HG03039 (cell line): ENCODE measurements around the gene DOK5.
"Not testable (repeated sequence)": the region's sequence is repeated elsewhere in the genome, so short reads cannot be mapped to it uniquely, and the experiment has no call there.

Experiments
- ATAC-seq: cut with Tn5 transposase; IDR thresholded peaks from one replicate; pipeline ENCODE4 v1.9.1; 2021; ENCODE audit warnings: mild to moderate bottlenecking, moderate library complexity; ENCODE audit not compliant: unreplicated experiment

DOK5 gene

DNA sequence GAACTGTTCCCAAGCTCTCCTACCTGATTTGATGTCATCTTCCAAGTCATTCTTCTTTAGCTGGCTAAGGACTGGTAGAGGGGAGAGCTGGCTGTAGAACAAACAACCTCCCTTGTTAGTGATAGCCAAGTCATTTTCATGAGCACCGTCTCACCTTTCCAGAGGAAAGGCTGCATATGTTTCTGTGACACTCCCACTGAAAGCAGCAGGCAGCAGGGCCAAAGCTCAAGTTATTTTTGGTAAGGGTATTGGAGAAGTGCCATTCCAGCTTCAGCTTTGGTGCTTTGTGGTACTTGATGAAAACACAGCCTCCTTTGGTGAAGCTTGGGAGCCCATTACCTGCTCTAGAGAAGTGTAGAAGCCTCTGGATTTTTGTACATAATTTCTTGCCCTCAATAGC lies 5.4 kb upstream of the DOK5 start:
- no peak for ATAC-seq

DNA sequence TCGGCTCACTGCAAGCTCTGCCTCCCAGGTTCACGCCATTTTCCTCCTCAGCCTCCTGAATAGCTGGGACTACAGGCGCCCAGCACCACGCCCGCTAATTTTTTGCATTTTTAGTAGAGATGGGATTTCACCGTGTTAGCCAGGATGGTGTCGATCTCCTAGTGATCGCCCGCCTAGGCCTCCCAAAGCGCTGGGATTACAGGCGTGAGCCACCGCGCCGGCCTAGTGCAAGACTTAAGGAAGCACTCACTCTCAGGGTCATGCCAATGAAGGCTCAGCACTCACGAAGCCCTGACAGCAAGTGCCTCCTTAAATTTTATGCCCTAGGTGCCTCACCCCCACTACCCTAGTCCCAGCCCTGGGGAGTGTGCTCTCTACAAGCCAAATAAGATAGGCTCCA lies 4.7 kb upstream of the DOK5 start:
- no peak for ATAC-seq

DNA sequence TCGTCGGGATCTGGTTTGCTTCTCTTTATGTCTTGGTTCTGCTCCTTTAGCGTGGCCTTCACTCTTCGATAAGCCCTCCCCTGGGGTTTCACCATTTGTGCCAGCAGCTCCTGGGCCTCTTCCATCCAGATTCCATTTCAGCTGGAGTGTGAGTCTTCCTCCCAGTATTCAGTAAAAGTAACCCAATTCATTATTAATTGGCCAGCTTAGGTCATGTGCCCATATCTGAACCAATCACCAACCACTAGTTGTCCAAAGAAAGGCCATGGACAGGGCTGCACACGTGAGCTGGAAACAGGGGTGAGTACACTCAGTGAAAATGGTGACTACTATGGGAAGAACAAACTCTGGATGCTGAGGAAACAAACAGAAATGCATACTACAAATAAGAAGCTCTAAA lies 2.8 kb upstream of the DOK5 start:
- ATAC-seq, result no peak

DNA sequence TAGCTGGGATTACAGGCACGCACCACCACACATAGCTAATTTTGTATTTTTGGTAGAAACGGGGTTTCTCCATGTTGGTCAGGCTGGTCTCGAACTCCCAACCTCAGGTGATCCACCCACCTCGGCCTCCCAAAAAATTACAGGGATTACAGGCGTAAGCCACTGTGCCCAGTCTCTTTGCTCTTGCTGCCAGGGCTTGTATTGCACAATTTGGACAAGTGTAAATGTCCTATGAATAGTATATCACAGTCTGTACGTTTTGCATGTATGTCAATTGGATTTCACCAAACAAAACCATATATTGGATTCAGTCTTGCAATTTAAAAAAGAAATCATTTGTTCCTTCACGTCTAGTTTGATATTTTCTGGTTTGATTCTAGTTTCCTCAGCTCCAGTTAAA lies 2.1 kb upstream of the DOK5 start:
- ATAC-seq, result no peak

DNA sequence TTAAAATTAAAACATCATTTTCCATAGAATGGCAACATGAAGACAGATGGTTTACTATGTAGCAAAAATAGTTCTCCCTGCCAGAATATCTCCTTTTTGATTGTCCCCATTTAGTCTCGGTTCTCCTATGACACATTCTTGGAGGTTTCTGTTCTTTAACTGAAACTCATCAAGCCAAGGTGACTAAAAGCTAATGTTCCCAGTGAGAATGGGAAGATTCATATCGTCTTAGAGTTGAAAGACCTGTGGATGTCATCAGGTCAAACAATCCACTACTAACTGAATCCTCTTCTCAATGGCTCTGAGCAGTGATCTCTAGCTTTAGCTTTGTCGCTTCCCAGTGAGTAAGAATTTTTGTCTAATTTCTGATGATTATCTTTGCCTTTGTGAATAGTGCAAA lies 1.3 kb upstream of the DOK5 start:
- ATAC-seq, result no peak

DNA sequence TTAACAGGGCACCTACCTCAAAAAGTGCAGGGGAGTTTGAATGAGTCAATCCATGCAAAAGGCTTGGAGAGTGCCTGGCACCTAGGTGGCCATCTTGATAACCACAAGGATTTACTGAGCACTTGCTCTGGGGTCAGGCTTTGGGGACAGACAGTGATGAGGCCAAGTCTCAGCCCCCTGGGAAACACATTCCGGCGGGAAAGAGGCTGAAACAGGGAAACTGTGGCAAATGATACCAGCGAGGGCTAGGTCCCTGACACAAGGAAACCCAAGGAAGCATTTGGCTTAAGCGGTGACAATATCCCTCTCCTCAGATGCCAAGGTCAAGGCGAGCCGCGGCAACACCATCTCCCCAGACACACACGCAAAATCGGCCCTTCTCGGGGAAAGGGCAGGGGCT lies 527 bp upstream of the DOK5 start:
- no peak for ATAC-seq

DNA sequence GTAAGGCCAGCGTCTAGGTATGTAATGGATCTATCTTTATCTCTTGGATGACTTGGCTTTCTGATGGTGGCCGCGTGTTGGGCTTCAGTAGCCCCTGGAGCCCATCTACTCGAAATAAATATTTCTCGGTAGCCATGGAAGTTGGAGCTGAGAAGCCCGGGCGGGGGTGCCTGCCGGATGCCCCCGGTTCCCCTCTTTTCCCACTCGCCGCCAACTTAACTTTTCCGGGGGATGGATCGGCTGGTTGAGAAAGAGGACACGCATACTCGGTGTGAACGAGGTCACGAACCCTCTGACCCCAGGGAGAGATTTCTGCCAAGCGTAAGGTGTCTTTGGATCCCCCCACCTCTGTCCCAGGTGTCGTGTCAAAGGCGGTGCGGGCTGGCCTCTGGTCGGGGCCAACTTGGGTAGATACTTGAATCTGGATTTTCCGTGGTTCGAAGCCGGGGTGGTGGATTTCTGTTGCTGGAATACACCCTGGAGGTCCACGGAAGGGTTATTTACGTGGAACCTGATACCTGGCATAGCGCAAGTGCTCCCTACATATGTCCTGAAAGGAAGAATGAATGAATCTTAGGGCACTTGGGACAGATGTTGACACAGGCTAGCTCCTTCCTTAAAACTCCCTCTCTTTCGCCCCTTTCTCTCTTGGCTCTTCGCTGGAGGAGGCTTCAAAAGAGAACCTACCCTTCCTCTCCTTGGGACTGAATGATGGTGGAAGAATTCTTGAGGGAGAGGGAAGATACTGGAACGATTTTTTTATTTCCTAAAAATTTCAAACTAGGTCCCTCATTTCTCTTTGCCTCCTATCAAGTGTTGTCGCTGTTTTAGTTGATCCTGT lies 996 bp downstream of the DOK5 start:
- no peak for ATAC-seq

DNA sequence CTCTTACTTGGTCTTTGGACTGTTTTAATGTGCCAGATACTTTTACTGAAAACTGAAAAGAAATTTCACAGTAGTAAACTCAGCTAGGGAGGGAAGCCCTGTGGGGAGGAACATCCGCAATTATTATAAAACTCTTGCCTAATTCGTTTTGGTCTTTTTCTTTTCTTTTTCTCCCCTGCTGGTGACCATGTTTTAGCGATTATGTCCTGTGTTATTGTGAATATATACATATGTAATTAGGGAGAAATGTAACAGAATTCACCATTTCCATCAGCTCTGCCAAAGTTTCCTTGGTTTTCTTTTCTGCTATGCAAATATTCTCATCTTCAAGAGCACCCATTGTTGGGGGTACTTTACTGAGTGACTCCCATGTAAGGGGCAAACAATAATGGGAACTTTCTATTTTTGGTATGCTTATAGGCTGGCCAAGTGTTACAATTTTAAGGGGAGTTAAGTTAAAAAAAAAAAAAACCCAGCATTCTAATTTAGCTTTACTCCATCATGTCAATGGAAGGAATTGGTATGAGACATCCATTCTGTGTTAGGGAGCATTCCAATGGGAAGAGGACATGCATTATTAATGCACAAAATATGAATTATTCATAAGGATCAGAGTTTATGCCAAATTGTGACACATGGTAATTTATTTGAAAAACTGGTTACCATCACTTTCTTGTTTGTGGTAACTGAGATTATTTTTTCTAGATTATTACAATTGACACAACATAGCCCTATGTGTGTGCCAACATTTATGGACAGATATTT lies 2.0 kb downstream of the DOK5 start:
- ATAC-seq, result no peak

DNA sequence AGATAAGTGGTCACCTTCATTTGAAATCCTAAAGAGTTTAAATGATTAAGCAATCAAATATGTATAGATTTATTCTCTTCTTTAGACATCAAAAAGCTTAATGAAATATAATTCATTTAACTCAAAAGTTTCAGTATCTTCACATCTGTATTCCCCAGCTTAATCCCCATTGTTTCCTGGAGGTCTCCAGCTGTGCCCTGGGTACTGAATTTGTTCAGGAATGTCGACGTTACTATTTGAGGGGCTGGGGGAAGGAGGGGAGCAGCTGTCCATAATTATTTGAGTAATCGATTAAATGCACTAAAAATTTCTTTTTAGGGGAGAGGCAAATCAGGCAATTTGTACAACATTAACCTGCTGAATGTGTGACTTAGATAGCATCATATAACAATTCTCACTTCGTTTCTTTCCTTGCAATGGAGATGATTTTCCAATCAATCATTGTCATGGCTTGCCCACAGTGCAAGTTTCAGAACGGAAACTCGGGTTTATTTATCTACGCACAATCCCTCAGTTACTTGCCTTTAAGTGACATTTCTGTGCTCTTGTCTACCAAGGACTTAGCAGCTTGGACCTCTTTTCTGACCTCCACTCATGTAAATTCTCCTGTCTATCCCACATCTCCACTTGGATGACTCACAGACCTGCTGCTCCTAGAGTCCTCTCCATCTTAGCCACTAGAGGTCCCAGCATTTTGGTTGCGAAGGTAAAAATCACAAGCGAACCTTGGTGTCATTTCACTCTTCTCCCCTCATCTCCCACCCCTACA lies 3.9 kb downstream of the DOK5 start:
- ATAC-seq, result no peak

DNA sequence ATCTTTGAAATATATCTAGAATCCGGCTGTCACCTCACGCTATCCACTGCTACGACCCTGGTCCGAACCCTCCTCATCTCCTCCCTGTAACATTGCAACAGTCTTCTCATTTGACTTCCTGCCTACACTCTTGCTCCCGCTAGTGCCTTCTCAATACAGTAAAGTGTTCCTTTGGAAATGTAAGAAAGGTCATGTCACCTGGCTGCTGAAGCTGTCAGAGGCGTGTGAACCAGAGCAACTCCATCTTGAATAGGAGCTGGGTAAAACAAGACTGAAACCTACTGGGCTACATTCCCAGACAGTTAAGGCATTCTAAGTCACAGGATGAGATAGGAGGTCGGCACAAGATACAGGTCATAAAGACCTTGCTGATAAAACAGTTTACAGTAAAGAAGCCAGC lies 4.5 kb downstream of the DOK5 start:
- not testable (repeated sequence) for ATAC-seq

DNA sequence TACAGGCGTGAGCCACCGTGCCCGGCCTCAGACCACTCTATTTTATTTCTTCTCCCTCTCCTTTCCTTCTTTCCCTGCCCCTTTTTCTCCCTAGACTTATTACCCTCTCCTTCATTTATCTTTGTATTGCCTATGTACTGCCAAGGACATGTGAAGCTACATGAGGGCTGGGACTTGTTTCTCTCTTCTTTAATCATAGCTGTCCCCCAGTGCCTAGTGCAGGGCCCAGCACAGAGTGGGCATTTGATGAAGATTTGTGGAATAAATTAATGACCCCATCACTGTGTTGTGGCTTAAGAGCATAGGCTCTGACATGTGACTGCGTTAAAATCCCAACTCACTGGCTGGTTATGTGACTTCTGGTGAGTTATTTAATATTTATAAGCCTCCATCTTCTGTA lies 6.0 kb downstream of the DOK5 start:
- no peak for ATAC-seq

DNA sequence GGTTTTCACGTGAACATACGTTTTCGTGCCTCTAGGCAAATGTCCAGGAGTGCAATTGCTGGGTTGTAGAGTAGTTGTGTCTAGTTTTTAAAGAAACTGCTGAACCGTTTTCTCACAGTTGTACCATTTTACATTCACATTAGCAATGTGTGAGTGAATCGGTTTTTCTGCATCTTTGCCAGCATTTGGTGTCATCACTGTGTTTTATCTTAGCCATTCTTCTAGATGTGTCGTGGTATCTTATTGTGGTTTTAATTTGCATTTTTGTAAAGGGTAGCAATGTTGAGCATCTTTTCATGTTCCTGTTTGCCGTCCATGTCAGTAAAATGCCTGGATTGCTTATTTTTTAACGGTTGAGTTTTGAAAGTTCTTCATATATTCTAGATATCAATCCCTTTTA lies 10.2 kb downstream of the DOK5 start:
- ATAC-seq, result no peak

DNA sequence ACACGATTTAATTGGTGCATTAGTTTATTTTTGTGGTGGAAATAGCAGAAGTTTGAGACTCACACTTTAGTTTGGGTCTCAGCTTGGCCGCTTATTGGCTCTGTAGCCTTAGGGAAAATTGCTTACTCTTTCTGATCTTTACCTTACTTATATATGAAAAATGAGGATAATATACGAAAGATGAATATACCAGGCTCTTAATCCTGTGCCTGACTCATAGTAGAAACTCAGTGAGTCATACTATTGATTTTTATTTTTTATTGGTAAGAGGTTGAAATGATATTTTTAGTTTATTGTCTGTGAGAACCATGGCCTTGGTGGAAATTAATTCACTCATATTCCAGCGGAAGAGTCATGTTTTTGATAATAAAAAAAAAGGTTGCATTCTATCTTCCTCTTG lies 11.2 kb downstream of the DOK5 start:
- no peak for ATAC-seq

DNA sequence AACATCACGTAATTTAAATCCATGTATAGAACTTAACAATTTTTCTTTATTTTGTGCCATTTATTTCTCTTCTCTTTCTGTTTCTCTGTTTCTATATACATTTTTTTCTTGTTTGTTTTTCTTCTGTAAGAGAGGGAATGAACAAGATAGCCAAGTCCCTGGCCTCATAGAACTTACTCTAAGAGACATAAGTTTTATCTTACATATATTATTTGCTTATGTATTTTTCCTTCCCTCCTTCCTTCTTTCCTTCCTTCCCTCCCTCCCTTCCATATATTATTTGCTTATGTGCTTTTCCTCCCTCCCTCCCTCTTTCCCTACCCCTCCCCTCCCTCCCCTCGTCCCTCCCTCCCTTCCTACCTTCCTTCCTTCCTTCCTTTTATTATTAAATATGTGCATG lies 13.0 kb downstream of the DOK5 start:
- ATAC-seq, result no peak

DNA sequence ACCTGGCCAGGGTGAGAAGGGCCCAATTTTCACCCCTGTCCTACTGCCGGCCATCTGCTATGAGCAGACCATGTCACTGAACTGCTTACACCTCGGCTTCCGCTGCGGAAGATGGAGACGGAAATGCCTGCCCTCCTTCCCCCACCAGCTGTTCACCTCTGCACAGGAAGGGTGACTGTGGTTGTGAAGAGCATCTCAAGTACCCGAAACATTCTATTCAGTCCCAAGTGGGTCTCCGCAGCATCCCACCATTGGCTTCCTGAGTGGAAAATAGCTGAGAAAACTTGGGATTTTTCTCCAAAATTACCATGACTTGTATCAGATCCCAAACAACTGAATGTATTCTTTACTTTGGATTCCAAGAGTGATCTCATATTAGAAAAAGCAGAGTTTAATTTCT lies 16.1 kb downstream of the DOK5 start:
- ATAC-seq, result no peak

DNA sequence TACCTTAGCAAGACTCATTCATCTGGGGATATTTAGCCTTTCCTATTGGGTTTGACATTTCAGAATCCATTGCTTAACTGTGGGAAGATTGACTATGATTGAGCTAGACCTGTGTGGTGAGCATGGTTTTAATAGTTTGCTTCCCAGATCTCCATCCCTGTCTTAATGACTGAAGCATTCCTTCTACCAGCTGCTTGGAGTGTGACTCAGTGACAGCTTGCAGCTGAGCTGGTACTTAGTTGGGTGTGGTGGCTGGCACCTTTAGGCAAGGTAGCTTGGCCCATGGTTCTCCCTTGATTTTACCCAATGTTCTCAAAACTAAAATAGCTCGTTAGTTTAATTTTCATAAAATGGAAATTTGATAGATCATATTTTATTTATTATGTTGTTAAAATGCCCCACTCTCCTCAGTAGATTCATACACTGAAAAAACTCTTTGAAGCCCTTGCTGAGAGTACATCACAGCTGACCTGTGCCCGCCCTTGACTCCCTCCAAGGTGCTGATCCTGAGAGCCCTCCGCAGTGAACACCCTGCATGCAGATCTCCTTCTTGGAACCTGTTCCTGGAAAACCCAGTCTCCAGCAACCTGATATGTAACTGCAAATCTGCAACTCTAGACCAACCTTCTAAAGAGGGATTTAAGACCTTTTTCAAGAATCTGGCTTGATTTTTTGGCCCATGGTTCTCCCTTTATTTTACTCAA lies 19.1 kb downstream of the DOK5 start:
- no peak for ATAC-seq

DNA sequence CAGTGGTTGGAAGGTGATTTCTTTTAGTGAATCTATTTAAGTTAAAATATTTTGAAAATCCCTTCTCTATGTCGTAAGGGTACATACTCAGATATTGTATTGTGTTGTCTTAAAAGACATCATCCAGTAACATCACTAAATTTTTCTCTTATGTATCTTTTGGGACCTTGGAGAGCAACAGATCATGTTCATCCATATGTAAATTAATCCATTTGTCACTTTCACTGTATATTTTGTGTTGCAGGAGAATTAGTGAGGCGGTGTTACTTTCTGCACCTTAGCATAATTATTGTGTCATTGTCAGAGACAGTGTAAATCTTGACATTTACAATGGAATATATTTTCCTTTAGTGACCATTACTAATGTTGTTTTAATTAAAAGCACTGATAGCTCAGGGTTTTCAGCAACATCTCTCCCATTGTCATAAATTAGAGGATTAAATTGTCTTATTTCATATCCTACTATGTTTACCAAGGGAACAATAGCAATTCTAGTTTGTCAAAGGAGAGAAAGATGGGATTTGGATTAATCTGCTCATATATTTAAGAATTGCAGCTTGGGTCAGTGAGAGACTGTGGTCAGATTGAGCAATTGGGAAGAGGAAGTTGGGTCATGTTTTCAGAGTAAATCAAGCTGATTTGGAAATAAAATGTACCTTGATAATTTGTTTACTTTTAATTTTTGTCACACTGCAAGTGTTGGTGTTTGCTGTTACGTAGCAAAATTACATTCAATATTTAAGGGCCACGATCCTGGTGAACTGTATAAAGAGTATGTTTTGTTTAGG lies 22.7 kb downstream of the DOK5 start:
- ATAC-seq, result no peak

DNA sequence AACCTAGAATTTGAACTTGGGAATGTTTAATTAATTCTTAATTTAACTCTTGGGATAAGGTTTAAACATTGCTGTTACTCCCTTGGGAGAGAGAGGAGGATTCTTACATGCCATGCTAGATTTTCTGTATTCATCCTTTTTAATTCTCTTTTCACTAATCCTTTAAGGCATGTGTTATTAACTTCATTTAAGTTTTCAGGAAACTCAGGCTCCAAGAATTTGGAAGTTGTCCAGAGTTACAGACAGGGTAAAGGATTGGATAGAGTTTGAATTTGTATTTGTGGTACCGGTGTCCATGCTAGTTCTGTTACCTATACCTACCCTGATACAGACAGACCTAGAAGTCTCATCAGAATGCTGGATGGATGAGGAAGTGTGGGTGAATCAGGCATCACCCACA lies 23.7 kb downstream of the DOK5 start:
- ATAC-seq, result no peak

DNA sequence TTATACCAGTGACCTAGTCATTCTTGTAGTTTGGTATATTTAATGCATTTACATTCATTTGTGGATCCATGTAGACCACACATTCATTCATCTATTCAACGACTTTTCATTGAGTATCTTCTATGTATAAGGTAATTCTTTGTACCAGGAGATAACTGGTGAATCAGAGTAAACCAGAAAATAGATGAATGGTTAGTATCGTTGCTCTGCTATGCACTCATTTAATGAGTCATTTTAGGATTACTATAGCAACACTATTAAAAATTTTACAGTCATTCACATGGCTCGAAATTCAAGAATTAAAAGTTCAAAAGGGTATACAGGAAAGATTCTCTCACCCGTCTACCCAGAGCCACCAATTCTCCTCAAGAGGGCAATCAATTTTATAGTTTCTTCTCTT lies 26.8 kb downstream of the DOK5 start:
- no peak for ATAC-seq

DNA sequence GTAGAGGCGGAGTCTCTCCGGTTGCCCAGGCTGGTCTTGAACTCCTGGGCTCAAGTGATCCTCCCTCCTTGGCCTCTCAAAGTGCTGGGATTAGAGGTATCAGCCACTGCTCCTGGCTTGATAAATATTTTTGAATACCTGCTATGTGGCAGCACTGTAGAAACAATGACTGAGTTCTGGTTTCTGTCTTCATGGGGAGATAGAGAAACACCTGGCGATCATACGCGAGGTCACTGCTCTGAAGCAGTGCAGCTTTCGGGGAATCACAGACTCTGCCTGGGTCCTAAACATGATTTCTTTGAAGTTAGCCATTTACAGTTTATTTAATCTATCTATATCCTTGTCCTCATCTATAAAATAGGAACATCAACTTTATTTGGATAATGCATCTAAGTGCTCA lies 31.2 kb downstream of the DOK5 start:
- ATAC-seq, result no peak
